HPDE6-E6E7 (cell line): Measurements from ENCODE around the gene LPCAT2.
A peak's percentile ranks its signal among the peaks of the same experiment; 100 is the strongest.

Source experiments
- DNase-seq: peaks from one replicate; pipeline ENCODE4 v3.0.0; 2011; ENCODE audit warnings: missing footprints; ENCODE audit errors: extremely low spot score

The LPCAT2 gene

DNA sequence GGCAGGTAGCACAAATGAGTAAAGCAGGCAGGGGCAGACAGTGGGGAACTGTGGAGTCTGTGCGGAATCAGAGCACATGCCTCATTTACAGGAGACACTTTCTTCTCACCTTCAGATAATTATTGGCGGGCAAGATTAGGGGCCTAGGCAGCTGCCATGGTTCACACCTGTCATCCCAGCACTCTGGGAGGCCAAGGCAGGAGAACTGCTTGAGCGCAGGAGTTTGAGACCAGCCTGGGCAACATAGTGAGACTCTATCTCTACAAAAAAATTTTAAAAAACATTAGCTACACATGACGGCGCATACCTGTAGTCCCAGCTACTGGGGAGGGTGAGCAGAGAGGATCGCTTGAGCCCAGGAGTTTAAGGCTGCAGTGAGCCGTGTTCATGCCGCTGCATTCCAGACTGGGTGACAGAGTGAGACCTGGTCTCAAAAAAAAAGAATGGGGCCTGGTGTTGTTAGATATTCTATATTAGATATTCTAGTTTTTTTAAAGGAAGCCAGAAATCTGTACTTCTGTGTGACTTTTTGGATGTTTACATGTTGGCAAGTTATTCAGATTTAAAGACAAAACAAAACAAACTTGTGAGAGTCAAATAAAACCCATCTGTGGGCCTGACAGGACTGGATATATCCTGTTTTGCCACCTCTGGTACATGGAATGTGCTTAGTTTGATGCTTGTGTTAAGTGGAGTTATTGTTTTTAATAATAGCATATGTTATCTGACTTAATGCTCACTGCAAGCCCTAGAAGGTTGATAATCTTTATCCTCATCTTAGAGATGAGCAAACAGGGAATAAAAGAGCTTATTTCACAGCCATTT, 4.9 kb upstream of the LPCAT2 start:
- no peak for DNase-seq

DNA sequence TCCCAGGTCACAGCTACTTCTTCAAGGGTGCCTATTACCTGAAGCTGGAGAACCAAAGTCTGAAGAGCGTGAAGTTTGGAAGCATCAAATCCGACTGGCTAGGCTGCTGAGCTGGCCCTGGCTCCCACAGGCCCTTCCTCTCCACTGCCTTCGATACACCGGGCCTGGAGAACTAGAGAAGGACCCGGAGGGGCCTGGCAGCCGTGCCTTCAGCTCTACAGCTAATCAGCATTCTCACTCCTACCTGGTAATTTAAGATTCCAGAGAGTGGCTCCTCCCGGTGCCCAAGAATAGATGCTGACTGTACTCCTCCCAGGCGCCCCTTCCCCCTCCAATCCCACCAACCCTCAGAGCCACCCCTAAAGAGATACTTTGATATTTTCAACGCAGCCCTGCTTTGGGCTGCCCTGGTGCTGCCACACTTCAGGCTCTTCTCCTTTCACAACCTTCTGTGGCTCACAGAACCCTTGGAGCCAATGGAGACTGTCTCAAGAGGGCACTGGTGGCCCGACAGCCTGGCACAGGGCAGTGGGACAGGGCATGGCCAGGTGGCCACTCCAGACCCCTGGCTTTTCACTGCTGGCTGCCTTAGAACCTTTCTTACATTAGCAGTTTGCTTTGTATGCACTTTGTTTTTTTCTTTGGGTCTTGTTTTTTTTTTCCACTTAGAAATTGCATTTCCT, 3.4 kb upstream of the LPCAT2 start:
- no peak for DNase-seq

GRCh38 chr16:55506083-55506482, 2.8 kb upstream of the LPCAT2 start:
- no peak for DNase-seq

GRCh38 chr16:55506708-55507107, 2.2 kb upstream of the LPCAT2 start:
- DNase-seq, result no peak

DNA sequence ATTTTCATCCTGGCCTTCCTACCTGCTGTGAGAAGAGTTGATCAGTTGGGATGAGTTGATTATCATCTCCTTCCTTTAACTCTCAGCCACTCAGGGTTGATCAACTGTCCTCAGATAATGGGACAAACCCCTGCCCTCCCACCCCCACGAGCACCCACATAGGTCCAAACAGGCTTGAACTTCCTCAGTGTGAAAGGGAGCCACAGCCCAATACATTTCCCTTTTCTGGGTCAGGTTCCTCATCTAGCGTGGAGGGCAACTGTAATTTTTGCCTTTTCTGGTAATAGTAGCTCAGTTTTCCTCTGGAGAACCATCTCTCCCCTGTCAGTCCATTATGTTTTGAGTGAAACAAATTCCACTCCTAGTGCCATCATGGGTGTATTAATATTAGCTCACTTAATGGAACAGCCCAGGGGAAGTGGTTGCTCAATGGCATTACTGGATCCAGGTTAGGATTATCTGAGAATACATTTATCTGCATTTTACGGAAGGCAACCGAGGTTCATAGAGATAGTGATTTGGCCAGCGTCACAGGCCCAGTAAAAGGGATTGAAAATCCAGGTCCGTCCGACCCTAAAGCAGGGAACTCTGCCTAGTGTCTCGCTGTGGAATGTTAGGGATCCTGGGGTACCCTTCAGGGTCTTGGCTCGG, 476 bp upstream of the LPCAT2 start:
- no peak for DNase-seq

- no peak for DNase-seq
Observed at GRCh38 chr16:55510185-55510805, 1.4 kb downstream of the LPCAT2 start.

GRCh38 chr16:55512941-55513340, 4.1 kb downstream of the LPCAT2 start:
- no peak for DNase-seq

DNA sequence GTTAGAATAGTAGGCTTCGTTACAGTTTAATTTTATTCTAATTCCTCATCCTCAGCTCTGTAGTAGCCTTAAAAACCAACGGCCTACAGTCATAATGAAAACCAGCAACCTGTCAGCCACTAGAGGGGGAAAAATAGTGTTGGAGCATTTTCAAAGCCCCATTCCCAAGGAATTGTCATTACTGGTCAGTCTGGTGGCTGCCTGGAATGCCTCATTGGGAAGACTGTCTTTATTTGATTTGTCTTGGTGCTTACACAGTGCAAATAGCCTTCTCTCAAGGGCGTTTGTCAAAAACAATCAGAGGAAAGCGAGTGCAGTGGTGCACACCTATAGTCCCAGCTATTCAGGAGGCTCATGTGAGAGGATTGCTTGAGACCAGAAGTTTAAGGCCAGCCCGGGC, 4.7 kb downstream of the LPCAT2 start:
- no peak for DNase-seq

- DNase-seq, result no peak
Observed at GRCh38 chr16:55515111-55515510, 6.2 kb downstream of the LPCAT2 start.

DNA sequence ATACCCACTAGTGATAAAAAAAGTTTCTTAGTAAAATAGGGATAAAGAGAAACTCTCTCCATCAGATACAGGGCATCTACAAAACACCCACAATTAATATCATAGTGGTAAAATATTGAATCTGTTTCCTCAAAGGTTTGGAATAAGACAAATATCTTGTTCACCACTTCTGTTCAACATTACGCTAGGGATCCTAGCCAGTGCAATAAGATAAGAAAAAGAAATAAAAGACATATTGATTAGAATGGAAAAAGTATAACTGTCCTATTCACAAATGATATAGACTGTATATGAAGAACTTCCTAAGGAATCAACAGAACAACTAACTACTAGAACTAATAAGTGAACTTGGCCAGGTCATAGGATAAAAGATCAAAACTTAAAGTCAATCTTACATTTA, 12.9 kb downstream of the LPCAT2 start:
- DNase-seq, result no peak

- no peak for DNase-seq
Observed at GRCh38 chr16:55526441-55526840, 17.6 kb downstream of the LPCAT2 start.

GRCh38 chr16:55527885-55528284, 19.0 kb downstream of the LPCAT2 start:
- DNase-seq, result no peak

DNA sequence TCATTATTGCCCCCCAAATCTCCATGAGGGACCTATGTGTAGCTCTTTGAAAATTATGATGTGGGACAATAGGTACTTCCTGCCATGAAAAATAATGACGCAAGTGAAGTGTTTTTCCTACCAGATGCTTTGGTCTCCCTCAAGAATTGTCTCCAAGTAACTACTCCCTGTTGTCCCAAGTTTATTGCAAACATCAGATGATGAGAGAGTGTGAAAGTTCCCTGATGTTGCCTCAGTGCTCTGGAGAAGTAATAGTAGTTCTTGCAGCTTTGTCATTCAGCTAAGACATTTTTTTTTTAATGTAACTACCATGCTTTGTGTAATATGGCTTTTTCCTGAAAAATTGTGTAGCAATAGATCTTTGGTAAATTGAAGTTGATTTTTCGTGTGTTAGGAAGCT, 20.1 kb downstream of the LPCAT2 start:
- DNase-seq, result no peak

- no peak for DNase-seq
Observed at GRCh38 chr16:55530316-55530856, 21.5 kb downstream of the LPCAT2 start.

DNA sequence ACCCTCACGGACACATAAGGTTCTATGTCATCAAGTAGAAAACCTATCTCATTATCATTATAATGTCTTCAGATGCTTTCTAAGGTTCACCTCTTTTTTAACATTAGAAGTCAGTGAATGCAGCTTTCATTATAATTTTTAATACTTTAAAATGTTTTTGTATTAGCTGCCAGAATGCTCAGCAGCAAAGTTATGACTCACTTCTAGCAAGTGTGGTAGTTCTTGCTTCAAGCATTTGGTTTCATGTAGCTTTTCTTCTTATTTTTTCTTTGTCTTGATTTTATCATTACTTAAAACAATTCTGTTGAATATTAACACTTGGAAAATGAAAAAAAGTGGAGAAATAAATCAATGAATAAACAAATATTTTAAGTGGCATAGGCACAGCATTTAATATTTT, 23.4 kb downstream of the LPCAT2 start:
- DNase-seq, result no peak

DNA sequence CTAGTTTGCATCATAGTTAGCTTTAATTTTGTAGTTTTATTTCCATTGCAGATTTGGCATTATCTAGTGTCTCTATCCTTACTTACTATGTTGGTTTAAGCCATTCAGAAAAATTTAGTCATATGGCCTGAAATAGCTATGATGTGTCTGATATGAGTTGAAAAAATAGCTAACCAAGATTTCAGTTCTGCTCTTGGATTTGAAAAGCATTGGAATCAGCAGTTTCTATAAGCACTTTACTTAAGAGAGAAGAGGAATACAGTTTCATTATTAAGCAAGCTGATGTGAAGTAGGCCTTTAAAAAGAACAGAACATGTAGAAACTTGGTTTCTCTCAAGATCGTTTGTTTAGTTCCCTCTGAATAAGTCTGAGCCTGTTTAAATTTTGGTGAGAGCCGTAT, 25.9 kb downstream of the LPCAT2 start:
- DNase-seq, result no peak

DNA sequence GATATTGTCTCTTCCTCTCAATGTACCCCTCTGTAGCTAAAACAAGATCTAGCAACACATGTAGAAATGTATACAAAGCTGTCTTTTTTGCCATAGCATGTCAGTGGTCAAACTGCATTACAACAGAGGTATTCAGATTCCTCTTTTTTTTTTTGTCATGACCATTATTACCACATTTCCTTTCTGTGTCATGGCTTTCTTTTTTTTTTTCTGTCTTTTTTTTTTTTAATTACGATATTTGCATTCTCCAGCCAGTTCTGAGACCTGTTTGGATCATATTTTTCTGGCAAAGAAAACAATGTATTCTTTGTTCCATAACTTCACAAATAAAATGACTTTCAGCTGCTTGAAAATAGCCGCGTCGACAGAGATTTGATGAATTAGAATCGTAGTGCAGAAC, 30.2 kb downstream of the LPCAT2 start:
- DNase-seq, result no peak

GRCh38 chr16:55539488-55539887, 30.6 kb downstream of the LPCAT2 start:
- DNase-seq, result no peak

DNA sequence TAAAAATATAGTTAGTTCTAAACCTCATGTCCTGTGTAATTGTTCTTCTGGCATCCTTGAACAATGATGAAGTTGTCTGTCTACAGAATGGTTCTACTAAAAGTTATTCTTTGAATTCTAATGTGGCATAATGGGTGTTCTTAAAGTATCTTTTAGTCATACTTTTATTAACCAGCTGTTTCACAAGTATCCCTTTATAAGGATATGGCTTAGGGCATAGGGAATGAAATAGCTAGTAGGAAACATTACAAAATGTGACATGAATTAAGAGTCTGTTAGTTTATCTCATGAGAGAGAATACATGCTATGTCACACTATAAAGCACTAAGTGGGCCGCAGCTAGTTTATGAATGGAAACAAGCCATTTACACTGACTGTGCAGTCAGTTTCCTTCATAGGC, 31.3 kb downstream of the LPCAT2 start:
- DNase-seq, result no peak

DNA sequence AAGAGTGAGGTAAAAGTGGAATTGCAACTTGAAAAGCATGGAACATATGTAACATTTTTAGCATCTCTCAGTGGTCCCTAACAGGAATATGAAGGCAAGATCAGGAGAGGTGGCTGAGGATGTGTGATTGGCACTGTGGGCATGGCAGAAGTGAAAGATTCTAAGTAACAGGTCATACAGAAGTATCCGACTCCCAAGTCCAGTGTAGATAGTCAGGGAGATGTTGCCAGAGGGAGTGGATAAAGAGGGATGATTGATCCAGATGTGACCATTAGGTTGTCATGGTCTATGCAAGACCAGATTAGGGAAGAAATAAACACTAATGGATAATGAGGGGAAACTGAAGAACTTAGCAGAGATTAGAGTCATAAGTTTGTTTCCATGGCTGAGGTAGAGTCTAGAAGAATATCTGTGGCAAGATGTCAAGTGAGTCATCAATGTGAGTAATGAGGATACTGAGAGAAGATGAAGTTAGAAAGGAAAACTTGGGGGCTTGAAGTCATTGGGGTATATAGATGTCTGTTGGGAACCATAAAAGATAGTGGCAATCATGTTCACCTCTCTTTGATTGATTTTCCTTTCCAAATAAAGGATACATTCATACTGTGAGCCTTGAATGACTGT, 33.7 kb downstream of the LPCAT2 start:
- DNase-seq, result peak; percentile 33

DNA sequence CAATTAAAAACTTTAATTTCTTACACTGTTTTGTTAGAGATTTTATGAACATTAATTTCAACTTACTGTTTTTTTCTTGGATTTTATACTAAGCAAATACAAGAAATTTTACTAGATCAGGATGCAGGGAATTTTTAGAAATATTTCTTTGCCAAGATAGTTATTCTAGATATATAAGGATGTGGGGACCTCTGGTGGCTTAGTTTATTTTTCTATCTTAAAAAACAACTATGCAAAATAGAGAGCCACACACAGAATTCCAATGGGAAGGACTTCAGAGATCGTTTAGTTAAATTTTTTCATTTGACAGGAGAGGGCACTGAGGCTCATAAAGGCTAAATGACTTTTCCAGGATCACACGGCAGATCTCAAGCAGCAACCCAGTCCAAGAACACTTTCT, 34.6 kb downstream of the LPCAT2 start:
- no peak for DNase-seq

- peak; percentile 45 for DNase-seq
Observed at GRCh38 chr16:55552621-55553020, 43.7 kb downstream of the LPCAT2 start.
